ENCODE results near the gene CDH4. TPM values are rescaled to one million over a fixed set of nuclear protein-coding genes. Genes with fewer than 3 reads are reported as not detected.

CDH4 gene
- total and polyA plus RNA-seq, 2 donors (not counting 3 experiments of a cell fraction or from before 2014, with no cell fraction given): 0.17 to 0.51 TPM

DNA sequence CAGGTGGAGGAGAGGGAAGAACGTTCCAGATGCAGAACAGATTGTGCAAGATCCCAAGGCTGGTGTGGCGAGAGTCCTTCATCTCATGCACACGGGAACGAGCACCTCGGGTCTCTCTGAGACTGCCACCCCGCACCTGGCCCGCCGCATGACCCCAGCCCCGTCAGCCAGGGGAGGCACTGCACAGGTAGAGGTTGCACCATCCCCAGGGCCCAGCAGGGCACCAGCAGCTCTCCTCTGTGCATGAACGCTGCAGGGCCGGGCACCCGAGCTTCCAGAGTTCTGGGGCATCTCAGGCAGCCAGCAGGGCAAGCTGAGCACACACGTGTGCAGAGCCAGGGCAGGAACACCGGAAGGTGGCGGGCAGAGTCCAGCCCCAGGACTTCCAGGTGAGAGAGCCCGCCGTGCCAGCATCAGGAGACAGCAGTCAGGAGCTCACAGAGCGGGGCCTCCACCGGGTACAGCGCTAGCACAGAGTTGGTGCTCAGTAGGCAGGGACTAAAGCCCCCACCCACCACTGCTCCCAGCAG lies 620.4 kb downstream of the CDH4 start:
- intact Hi-C loops (cut with micrococcal nuclease) (no loop called here), dilution Hi-C loops (cut with MboI; ENCODE audit: extremely low pct_ligation_motif_present, low sequenced_read_pairs) (no loop called here)
- DNase-seq (ENCODE audit: low read depth, low spot score) (no peak), FAIRE-seq (no peak)
- H2AFZ ChIP-seq (ENCODE audit: low read depth, low read length): no peak overlapping the region
- no peak overlapping the region for H3K27ac ChIP-seq (ENCODE audit: insufficient read depth, low read depth, low read length)
- no peak for TF ChIP-seq GATA2 (IDR thresholded peaks at IDR 0.05; ENCODE audit: insufficient read depth, insufficient read length, low read depth, low read length)
- TF ChIP-seq EZH2 (IDR thresholded peaks at IDR 0.05; ENCODE audit: borderline replicate concordance, low read depth, low read length, severe bottlenecking): no peak
- TF ChIP-seq, protein P1, sequence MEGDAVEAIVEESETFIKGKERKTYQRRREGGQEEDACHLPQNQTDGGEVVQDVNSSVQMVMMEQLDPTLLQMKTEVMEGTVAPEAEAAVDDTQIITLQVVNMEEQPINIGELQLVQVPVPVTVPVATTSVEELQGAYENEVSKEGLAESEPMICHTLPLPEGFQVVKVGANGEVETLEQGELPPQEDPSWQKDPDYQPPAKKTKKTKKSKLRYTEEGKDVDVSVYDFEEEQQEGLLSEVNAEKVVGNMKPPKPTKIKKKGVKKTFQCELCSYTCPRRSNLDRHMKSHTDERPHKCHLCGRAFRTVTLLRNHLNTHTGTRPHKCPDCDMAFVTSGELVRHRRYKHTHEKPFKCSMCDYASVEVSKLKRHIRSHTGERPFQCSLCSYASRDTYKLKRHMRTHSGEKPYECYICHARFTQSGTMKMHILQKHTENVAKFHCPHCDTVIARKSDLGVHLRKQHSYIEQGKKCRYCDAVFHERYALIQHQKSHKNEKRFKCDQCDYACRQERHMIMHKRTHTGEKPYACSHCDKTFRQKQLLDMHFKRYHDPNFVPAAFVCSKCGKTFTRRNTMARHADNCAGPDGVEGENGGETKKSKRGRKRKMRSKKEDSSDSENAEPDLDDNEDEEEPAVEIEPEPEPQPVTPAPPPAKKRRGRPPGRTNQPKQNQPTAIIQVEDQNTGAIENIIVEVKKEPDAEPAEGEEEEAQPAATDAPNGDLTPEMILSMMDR (IDR thresholded peaks at IDR 0.05; ENCODE audit: extremely low read depth in 1 of 2, insufficient read depth in 1 of 2, low read depth in 1 of 2, low read length in 2 of 2): no peak
- TF ChIP-seq JUN (IDR thresholded peaks at IDR 0.05; ENCODE audit: borderline replicate concordance, insufficient read depth, insufficient read length, low read depth): no peak
- TF ChIP-seq, protein P2, sequence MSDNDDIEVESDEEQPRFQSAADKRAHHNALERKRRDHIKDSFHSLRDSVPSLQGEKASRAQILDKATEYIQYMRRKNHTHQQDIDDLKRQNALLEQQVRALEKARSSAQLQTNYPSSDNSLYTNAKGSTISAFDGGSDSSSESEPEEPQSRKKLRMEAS (IDR thresholded peaks at IDR 0.05; ENCODE audit: insufficient read depth, insufficient read length): no peak
- no peak for TF ChIP-seq POLR2A (IDR thresholded peaks at IDR 0.05; ENCODE audit: low read depth, low read length)
- ChIA-PET POLR2A (no interaction called here), CTCF (no interaction called here)
- H3K4me3 ChIP-seq (replicated peaks in 1 of 3; ENCODE audit: insufficient read depth in 1 of 3, low read depth in 1 of 3, low read length in 3 of 3): no peak overlapping the region
- H3K4me2 ChIP-seq (ENCODE audit: insufficient read depth, low read length): no peak overlapping the region
- no peak overlapping the region for H3K9ac ChIP-seq (replicated peaks; ENCODE audit: extremely low read depth, insufficient read depth, low read length)
- no TSS peak for BruUV-seq (replicated peaks)
- no peaks in the 10 kb centered on the region for H4K20me1 ChIP-seq (replicated peaks; ENCODE audit: control insufficient read depth, extremely low read depth, insufficient read depth, low read length)
- no peaks in the 10 kb centered on the region for H3K4me1 ChIP-seq (ENCODE audit: control insufficient read depth, extremely low read depth, insufficient read depth, low read length)
- no peaks in the 10 kb centered on the region for H3K9me1 ChIP-seq (replicated peaks; ENCODE audit: control insufficient read depth, extremely low read depth, insufficient read depth, low read length)
- H3K9me3 ChIP-seq (replicated peaks; ENCODE audit: control insufficient read depth, insufficient read depth, low read length): no peaks in the 10 kb centered on the region
- no peaks in the 10 kb centered on the region for H3K27me3 ChIP-seq (ENCODE audit: control insufficient read depth in 2 of 2, insufficient read depth in 2 of 2, low read length in 2 of 2)
- no peaks in the 10 kb centered on the region for H3K79me2 ChIP-seq (ENCODE audit: control insufficient read depth, insufficient read depth, low read length)
- no peaks in the 10 kb centered on the region for H3K36me3 ChIP-seq (ENCODE audit: control insufficient read depth in 2 of 2, extremely low read depth in 1 of 2, insufficient read depth in 2 of 2, low read length in 2 of 2)

Data from endothelial cell of umbilical vein (primary cell).